EH (cell line): ENCODE results near the gene MEGF9.
"Not testable (repeated sequence)": the region's sequence is repeated elsewhere in the genome, so short reads cannot be mapped to it uniquely, and the experiment has no call there.

Experiments used
- DNase-seq: peaks from one replicate; pipeline ENCODE4 v3.0.0-alpha.2; 2015; ENCODE audit warnings: low read depth

The MEGF9 gene

GRCh38 chr9:120571443-120572257 lies 142.6 kb downstream of the MEGF9 start:
- DNase-seq, result peak; percentile 85

- DNase-seq, result no peak
Measured at GRCh38 chr9:120570296-120570695, 144.0 kb downstream of the MEGF9 start.

- no peak for DNase-seq
Measured at GRCh38 chr9:120569556-120569955, 144.7 kb downstream of the MEGF9 start.

GRCh38 chr9:120568816-120569215 lies 145.5 kb downstream of the MEGF9 start:
- no peak for DNase-seq

- DNase-seq, result no peak
Measured at GRCh38 chr9:120567874-120568273, 146.4 kb downstream of the MEGF9 start.

- no peak for DNase-seq
Measured at GRCh38 chr9:120567081-120567480, 147.2 kb downstream of the MEGF9 start.

- DNase-seq, result no peak
Measured at GRCh38 chr9:120564589-120564988, 149.7 kb downstream of the MEGF9 start.

GRCh38 chr9:120562861-120563443 lies 151.3 kb downstream of the MEGF9 start:
- DNase-seq, result no peak

- DNase-seq, result no peak
Measured at GRCh38 chr9:120561709-120562108, 152.6 kb downstream of the MEGF9 start.

GRCh38 chr9:120559546-120559945 lies 154.7 kb downstream of the MEGF9 start:
- no peak for DNase-seq

GRCh38 chr9:120558454-120558853 lies 155.8 kb downstream of the MEGF9 start:
- no peak for DNase-seq

GRCh38 chr9:120557205-120557604 lies 157.1 kb downstream of the MEGF9 start:
- no peak for DNase-seq

- no peak for DNase-seq
Measured at GRCh38 chr9:120556775-120557174, 157.5 kb downstream of the MEGF9 start.

GRCh38 chr9:120555839-120556238 lies 158.4 kb downstream of the MEGF9 start:
- DNase-seq, result no peak

- not testable (repeated sequence) for DNase-seq
Measured at GRCh38 chr9:120552210-120552704, 162.0 kb downstream of the MEGF9 start.
